H9 (cell line): ENCODE results near the gene RC3H2. TPM values are rescaled to one million over a fixed set of nuclear protein-coding genes. Genes with fewer than 3 reads are reported as not detected.
A peak's percentile ranks its signal among the peaks of the same experiment; 100 is the strongest.

Source experiments
- DNase-seq: peaks from one replicate; pipeline ENCODE4 v3.0.0-alpha.2; 2017
- H2AFZ ChIP-seq: one replicate; pipeline ENCODE4 v1.6.1; 2013; ENCODE audit warnings: mild to moderate bottlenecking, low read length, control low read depth, moderate library complexity
- H2AK5ac ChIP-seq: 2 replicates; pipeline ENCODE4 v1.6.1; 2013; ENCODE audit warnings: low read length, control low read depth, mixed read lengths; ENCODE audit not compliant: insufficient read length
- H2BK120ac ChIP-seq: one replicate; pipeline ENCODE4 v1.6.1; 2013; ENCODE audit warnings: low read depth, mild to moderate bottlenecking, low read length, control low read depth, inconsistent platforms; ENCODE audit not compliant: poor library complexity, severe bottlenecking
- H2BK12ac ChIP-seq: 2 replicates; pipeline ENCODE4 v1.6.1; 2013; ENCODE audit warnings: low read length, control low read depth, mixed read lengths, low read depth; ENCODE audit not compliant: insufficient read length
- H2BK15ac ChIP-seq: 2 replicates; pipeline ENCODE4 v1.6.1; 2013; ENCODE audit warnings: low read depth, low read length, control low read depth
- H2BK20ac ChIP-seq: one replicate; pipeline ENCODE4 v1.6.1; 2013; ENCODE audit warnings: low read depth, mild to moderate bottlenecking, low read length, control low read depth, inconsistent platforms; ENCODE audit not compliant: poor library complexity, severe bottlenecking
- H2BK5ac ChIP-seq: 2 replicates; pipeline ENCODE4 v1.6.1; 2013; ENCODE audit warnings: low read length, control low read depth, mixed read lengths; ENCODE audit not compliant: insufficient read length
- H3K14ac ChIP-seq: 2 replicates; pipeline ENCODE4 v1.6.1; 2013; ENCODE audit warnings: low read length, control low read depth; ENCODE audit not compliant: insufficient read depth
- H3K18ac ChIP-seq: 2 replicates; pipeline ENCODE4 v1.6.1; 2013; ENCODE audit warnings: low read depth, mild to moderate bottlenecking, mixed read lengths, low read length, control low read depth; ENCODE audit not compliant: insufficient read length
- H3K23ac ChIP-seq: 2 replicates; pipeline ENCODE4 v1.6.1; 2013; ENCODE audit warnings: low read length, control low read depth, mixed read lengths, low read depth; ENCODE audit not compliant: insufficient read length
- H3K23me2 ChIP-seq: 2 replicates; pipeline ENCODE4 v1.6.1; 2013; ENCODE audit warnings: low read depth, mild to moderate bottlenecking, mixed read lengths, low read length, control low read depth; ENCODE audit not compliant: insufficient read length, poor library complexity, severe bottlenecking
- H3K27ac ChIP-seq: 2 replicates; pipeline ENCODE4 v1.5.1; 2013; ENCODE audit warnings: low read length, control low read depth, mixed read lengths, low read depth; ENCODE audit not compliant: insufficient read length
- H3K27me3 ChIP-seq: 2 replicates; pipeline ENCODE4 v1.6.1; 2013; ENCODE audit warnings: low read length, control low read depth, inconsistent platforms; ENCODE audit not compliant: insufficient read depth
- H3K4ac ChIP-seq: 2 replicates; pipeline ENCODE4 v1.6.1; 2013; ENCODE audit warnings: low read depth, mild to moderate bottlenecking, control low read depth, inconsistent platforms, low read length, moderate library complexity
- H3K4me1 ChIP-seq: 2 replicates; pipeline ENCODE4 v1.6.1; 2013; ENCODE audit warnings: low read length, control low read depth, inconsistent platforms; ENCODE audit not compliant: insufficient read depth
- H3K4me2 ChIP-seq: 2 replicates; pipeline ENCODE4 v1.6.1; 2013; ENCODE audit warnings: low read length, control low read depth, mixed read lengths; ENCODE audit not compliant: insufficient read length, insufficient read depth
- H3K56ac ChIP-seq: 2 replicates; pipeline ENCODE4 v1.6.1; 2013; ENCODE audit warnings: low read depth, mild to moderate bottlenecking, mixed read lengths, low read length, control low read depth; ENCODE audit not compliant: insufficient read length
- H3K79me1 ChIP-seq: 2 replicates; pipeline ENCODE4 v1.6.1; 2013; ENCODE audit warnings: low read depth, mild to moderate bottlenecking, moderate library complexity, low read length, control low read depth, inconsistent platforms; ENCODE audit not compliant: insufficient read depth, poor library complexity, severe bottlenecking
- H3K79me2 ChIP-seq: 2 replicates; pipeline ENCODE4 v1.6.1; 2013; ENCODE audit warnings: low read length, control low read depth, inconsistent platforms; ENCODE audit not compliant: insufficient read depth
- H3K9ac ChIP-seq: 2 replicates; pipeline ENCODE4 v1.6.1; 2013; ENCODE audit warnings: low read length, control low read depth, mixed read lengths; ENCODE audit not compliant: insufficient read length; ENCODE audit errors: extremely low read depth
- H3K9me3 ChIP-seq: one replicate; pipeline ENCODE4 v1.6.1; 2013; ENCODE audit warnings: low read depth, low read length, inconsistent platforms; ENCODE audit not compliant: control insufficient read depth
- H3T11ph ChIP-seq: one replicate; pipeline ENCODE4 v1.6.1; 2013; ENCODE audit warnings: mild to moderate bottlenecking, low read length, control low read depth, inconsistent platforms
- H4K20me1 ChIP-seq: one replicate; pipeline ENCODE4 v1.6.1; 2013; ENCODE audit not compliant: control insufficient read depth, insufficient read length, insufficient read depth
- H4K5ac ChIP-seq: 2 replicates; pipeline ENCODE4 v1.6.1; 2013; ENCODE audit warnings: low read depth, mild to moderate bottlenecking, mixed read lengths, low read length, control low read depth; ENCODE audit not compliant: insufficient read length
- H4K8ac ChIP-seq: replicated peaks from 2 replicates; pipeline ENCODE4 v1.6.1; 2013; ENCODE audit warnings: low read length, control low read depth, mixed read lengths, low read depth; ENCODE audit not compliant: insufficient read length
- H4K91ac ChIP-seq: 2 replicates; pipeline ENCODE4 v1.6.1; 2013; ENCODE audit warnings: low read depth, mild to moderate bottlenecking, moderate library complexity, mixed read lengths, low read length, control low read depth; ENCODE audit not compliant: insufficient read length
- H3K27ac Mint-ChIP-seq, 3 experiments: 2 replicates in 2 of 3; 3 replicates in 1 of 3; pipeline ENCODE4 v1.8.0; 2020 to 2021; ENCODE audit warnings: mixed read lengths in 3 of 3, mild to moderate bottlenecking in 1 of 3, moderate library complexity in 1 of 3
- H3K27me3 Mint-ChIP-seq: 2 replicates; pipeline ENCODE4 v1.8.0; 2021; ENCODE audit warnings: low read depth, mild to moderate bottlenecking, moderate library complexity, mixed read lengths
- H3K36me3 Mint-ChIP-seq, 3 experiments: 2 replicates in 2 of 3; 3 replicates in 1 of 3; pipeline ENCODE4 v1.8.0; 2020 to 2021; ENCODE audit warnings: low read depth in 3 of 3, mixed read lengths in 3 of 3; ENCODE audit not compliant: insufficient read depth in 1 of 3
- H3K4me1 Mint-ChIP-seq, 2 experiments: 2 replicates each; pipeline ENCODE4 v1.8.0; 2020; ENCODE audit warnings: mixed read lengths in 2 of 2
- H3K4me3 Mint-ChIP-seq, 2 experiments: 2 replicates in 1 of 2; 3 replicates in 1 of 2; pipeline ENCODE4 v1.8.0; 2020 to 2021; ENCODE audit warnings: mild to moderate bottlenecking in 2 of 2, mixed read lengths in 2 of 2, moderate library complexity in 1 of 2
- H3K9me3 Mint-ChIP-seq, 2 experiments: 2 replicates in 1 of 2; 3 replicates in 1 of 2; pipeline ENCODE4 v1.8.0; 2020; ENCODE audit warnings: mild to moderate bottlenecking in 2 of 2, mixed read lengths in 2 of 2, moderate library complexity in 1 of 2
- WGBS: extraction: QIAGEN DNeasy Blood & Tissue Kit; methylation state at CpG from one replicate; pipeline ENCODE4 v1.1.7; 2013; ENCODE audit warnings: missing lambda C conversion rate, low lambda C conversion rate, mixed read lengths; ENCODE audit not compliant: insufficient read length; ENCODE audit errors: extremely low coverage; 5-methylcytosine and 5-hydroxymethylcytosine counted together
- total RNA-seq: library from RNA; stranded (reverse); gene quantifications from 2 replicates; pipeline ENCODE4 v1.2.1, GENCODE V29; 2021
- TF ChIP-seq, protein P1 (sequence below): fragments of 200-600 bp; sonication (generic); conservative IDR thresholded peaks from 3 replicates; pipeline ENCODE4 v1.8.0; 2021; ENCODE audit warnings: antibody characterized with exemption, mild to moderate bottlenecking

Gene RC3H2
- total RNA-seq, 1 experiment from 2014 or later: 49.0 TPM

DNA sequence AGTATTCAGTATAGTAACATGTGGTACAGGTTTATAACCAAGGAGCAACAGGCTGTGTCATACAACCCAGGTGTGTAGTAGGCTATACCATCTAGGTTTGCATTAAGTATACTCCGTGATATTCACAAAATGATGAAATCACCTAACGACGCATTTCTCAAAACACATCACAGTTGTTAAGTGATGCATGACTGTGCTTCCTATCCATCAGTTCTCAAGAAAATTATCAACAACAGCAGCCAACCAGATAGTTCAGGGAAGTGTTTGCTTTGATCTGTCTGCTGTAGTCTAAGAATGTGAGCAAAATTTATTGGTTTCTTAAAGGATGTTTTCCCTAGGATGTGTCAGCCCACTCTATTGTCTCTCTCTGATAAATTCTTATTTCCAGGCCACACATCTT, 18.8 kb upstream of the RC3H2 start:
- Histone ChIP-seq H2BK120ac (no peak overlapping the region), H2AK5ac (no peak overlapping the region), H4K8ac (no peak overlapping the region), H3K27ac (peak overlapping the region; percentile 40), H2BK15ac (no peak overlapping the region), H3K23me2 (no peaks in the 10 kb centered on the region), H3K9me3 (no peaks in the 10 kb centered on the region), H3K4me1 (peaks cover 7% of the 10 kb centered on the region), H2AFZ (no peak overlapping the region), H3K4me2 (no peak overlapping the region), H4K5ac (no peak overlapping the region), H4K91ac (no peak overlapping the region), H2BK12ac (no peak overlapping the region), H2BK5ac (no peak overlapping the region), H3K18ac (no peak overlapping the region), H3K27me3 (no peaks in the 10 kb centered on the region; the same call in 1 of the 2 replicates), H3K56ac (no peak overlapping the region), H3K14ac (no peak overlapping the region), H2BK20ac (no peak overlapping the region), H3K9ac (no peak overlapping the region), H3T11ph (no peak overlapping the region), H3K79me2 (peaks cover 2% of the 10 kb centered on the region; the same call in 1 of the 2 replicates), H3K79me1 (no peaks in the 10 kb centered on the region), H4K20me1 (no peaks in the 10 kb centered on the region), H3K23ac (no peak overlapping the region), H3K4ac (no peak overlapping the region)
- DNase-seq: no peak
- H3K4me3 Mint-ChIP-seq: no peak overlapping the region
- peaks cover under 1 to 8% (median 5%) of the 10 kb centered on the region in 3 experiments; a peak in 5 of 7 replicates for H3K36me3 Mint-ChIP-seq
- H3K27me3 Mint-ChIP-seq: no peaks in the 10 kb centered on the region
- WGBS: no CpG with 5 or more reads among the region's 3 CpGs
- H3K4me1 Mint-ChIP-seq: peaks cover 19 to 21% of the 10 kb centered on the region in 2 experiments
- TF ChIP-seq, protein P1, sequence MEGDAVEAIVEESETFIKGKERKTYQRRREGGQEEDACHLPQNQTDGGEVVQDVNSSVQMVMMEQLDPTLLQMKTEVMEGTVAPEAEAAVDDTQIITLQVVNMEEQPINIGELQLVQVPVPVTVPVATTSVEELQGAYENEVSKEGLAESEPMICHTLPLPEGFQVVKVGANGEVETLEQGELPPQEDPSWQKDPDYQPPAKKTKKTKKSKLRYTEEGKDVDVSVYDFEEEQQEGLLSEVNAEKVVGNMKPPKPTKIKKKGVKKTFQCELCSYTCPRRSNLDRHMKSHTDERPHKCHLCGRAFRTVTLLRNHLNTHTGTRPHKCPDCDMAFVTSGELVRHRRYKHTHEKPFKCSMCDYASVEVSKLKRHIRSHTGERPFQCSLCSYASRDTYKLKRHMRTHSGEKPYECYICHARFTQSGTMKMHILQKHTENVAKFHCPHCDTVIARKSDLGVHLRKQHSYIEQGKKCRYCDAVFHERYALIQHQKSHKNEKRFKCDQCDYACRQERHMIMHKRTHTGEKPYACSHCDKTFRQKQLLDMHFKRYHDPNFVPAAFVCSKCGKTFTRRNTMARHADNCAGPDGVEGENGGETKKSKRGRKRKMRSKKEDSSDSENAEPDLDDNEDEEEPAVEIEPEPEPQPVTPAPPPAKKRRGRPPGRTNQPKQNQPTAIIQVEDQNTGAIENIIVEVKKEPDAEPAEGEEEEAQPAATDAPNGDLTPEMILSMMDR: no peak
- no peaks in the 10 kb centered on the region for H3K9me3 Mint-ChIP-seq
- H3K27ac Mint-ChIP-seq: peak overlapping the region in 1 of 3 experiments; percentile 5; a peak in 2 of 7 replicates
